Parathyroid adenoma (tissue), 2 donors: Measurements from ENCODE around the gene INTS13.

Source experiments
- H2AFZ ChIP-seq: fragments of 300-600 bp; sonication (generic); one replicate; pipeline ENCODE4 v1.7.0; 2017; ENCODE audit warnings: antibody characterized with exemption, mild to moderate bottlenecking
- H3K27ac ChIP-seq: fragments of 300-600 bp; sonication (generic); one replicate; pipeline ENCODE4 v1.7.0; 2017
- H3K27me3 ChIP-seq: fragments of 300-600 bp; sonication (generic); one replicate; pipeline ENCODE4 v1.7.0; 2017; ENCODE audit warnings: low read length; ENCODE audit not compliant: control insufficient read depth, insufficient read depth
- H3K36me3 ChIP-seq: fragments of 300-600 bp; sonication (generic); one replicate; pipeline ENCODE4 v1.7.0; 2017; ENCODE audit warnings: low read length; ENCODE audit not compliant: control insufficient read depth, insufficient read depth
- H3K4me1 ChIP-seq: fragments of 300-600 bp; sonication (generic); one replicate; pipeline ENCODE4 v1.7.0; 2017; ENCODE audit warnings: control low read depth
- H3K4me2 ChIP-seq: fragments of 300-600 bp; sonication (generic); one replicate; pipeline ENCODE4 v1.7.0; 2017; ENCODE audit warnings: low read length
- H3K4me3 ChIP-seq: fragments of 300-600 bp; sonication (generic); one replicate; pipeline ENCODE4 v1.7.0; 2017; ENCODE audit warnings: low read depth, low read length
- H3K79me2 ChIP-seq: fragments of 300-600 bp; sonication (generic); one replicate; pipeline ENCODE4 v1.7.0; 2017; ENCODE audit warnings: control low read depth
- H3K9ac ChIP-seq: fragments of 300-600 bp; sonication (generic); one replicate; pipeline ENCODE4 v1.7.0; 2017; ENCODE audit warnings: mild to moderate bottlenecking
- H3K9me3 ChIP-seq: fragments of 300-600 bp; sonication (generic); one replicate; pipeline ENCODE4 v1.7.0; 2017; ENCODE audit warnings: low read length; ENCODE audit not compliant: control insufficient read depth
- CTCF ChIP-seq: fragments of 300-600 bp; sonication (generic); IDR thresholded peaks from one replicate; pipeline ENCODE4 v1.7.0; 2017; ENCODE audit warnings: antibody characterized with exemption, mild to moderate bottlenecking
- donor health status: primary hyperparathyroidism.

The INTS13 gene

GRCh38 chr12:26976687-26977086 is 38.9 kb upstream of the INTS13 start:
- Histone ChIP-seq H3K9ac (no peak overlapping the region), H3K4me2 (no peak overlapping the region), H3K4me3 (no peak overlapping the region), H3K9me3 (no peaks in the 10 kb centered on the region), H2AFZ (no peak overlapping the region), H3K4me1 (no peaks in the 10 kb centered on the region), H3K27ac (no peak overlapping the region), H3K36me3 (no peaks in the 10 kb centered on the region), H3K27me3 (no peaks in the 10 kb centered on the region), H3K79me2 (no peaks in the 10 kb centered on the region)
- no peak for TF ChIP-seq CTCF

GRCh38 chr12:26971963-26972362 is 34.2 kb upstream of the INTS13 start:
- H3K27me3 ChIP-seq = no peaks in the 10 kb centered on the region
- H3K36me3 ChIP-seq = no peaks in the 10 kb centered on the region

DNA sequence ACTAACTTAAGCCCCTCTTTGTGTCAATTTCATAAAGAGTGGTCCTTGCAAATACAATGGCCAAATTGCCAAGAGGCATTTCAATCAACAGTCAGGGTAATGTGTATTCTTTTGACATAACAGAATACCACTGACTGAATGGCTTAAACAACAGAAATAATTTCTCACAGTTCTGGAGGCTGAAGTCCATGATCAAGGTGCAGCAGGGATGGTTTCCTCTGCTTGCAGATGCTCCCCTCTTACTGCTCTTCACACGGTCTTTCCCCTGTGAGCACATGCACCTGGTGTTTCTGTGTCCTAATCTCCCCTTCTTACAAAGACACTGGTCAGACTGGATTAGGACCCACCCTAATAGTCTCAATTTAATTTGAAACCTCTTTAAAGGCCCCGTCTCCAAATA is 32.4 kb upstream of the INTS13 start:
- no peaks in the 10 kb centered on the region for H3K9me3 ChIP-seq
- no peak overlapping the region for H2AFZ ChIP-seq
- no peak overlapping the region for H3K4me2 ChIP-seq
- TF ChIP-seq CTCF = no peak
- H3K4me1 ChIP-seq = no peaks in the 10 kb centered on the region
- H3K27ac ChIP-seq = no peak overlapping the region
- H3K27me3 ChIP-seq = no peaks in the 10 kb centered on the region
- H3K9ac ChIP-seq = no peak overlapping the region
- no peaks in the 10 kb centered on the region for H3K36me3 ChIP-seq
- no peaks in the 10 kb centered on the region for H3K79me2 ChIP-seq
- no peak overlapping the region for H3K4me3 ChIP-seq

More at GRCh38 chr12:26971963-26972362, 34.2 kb upstream of the INTS13 start:
- no peak for TF ChIP-seq CTCF
- Histone ChIP-seq H3K4me2 (no peak overlapping the region), H2AFZ (no peak overlapping the region), H3K9ac (no peak overlapping the region), H3K27ac (no peak overlapping the region), H3K9me3 (no peaks in the 10 kb centered on the region), H3K4me3 (no peak overlapping the region), H3K79me2 (no peaks in the 10 kb centered on the region), H3K4me1 (no peaks in the 10 kb centered on the region)

DNA sequence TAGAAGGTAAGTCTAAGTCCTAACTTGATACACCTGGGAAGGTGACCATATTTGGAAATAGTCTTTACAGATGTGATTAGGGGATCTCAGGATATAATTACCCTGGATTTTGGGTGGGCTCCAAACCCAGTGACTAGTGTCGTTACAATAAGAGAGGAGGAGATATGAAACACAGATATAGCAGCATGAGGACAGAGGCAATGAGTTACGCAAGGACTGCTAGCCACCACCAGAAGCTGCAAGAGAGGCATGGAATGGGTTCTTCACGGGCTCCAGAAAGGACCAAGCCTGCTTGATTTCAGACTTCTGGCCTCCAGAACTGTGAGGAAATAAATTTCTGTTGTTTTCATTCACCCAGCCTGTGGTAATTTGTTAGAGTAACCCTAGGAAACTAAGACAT is 29.1 kb upstream of the INTS13 start:
- no peak overlapping the region for H3K27ac ChIP-seq
- H3K4me1 ChIP-seq = no peaks in the 10 kb centered on the region
- no peaks in the 10 kb centered on the region for H3K36me3 ChIP-seq
- H3K4me2 ChIP-seq = no peak overlapping the region
- no peak overlapping the region for H3K4me3 ChIP-seq
- H3K9ac ChIP-seq = no peak overlapping the region
- H3K79me2 ChIP-seq = no peaks in the 10 kb centered on the region
- H3K9me3 ChIP-seq = no peaks in the 10 kb centered on the region
- TF ChIP-seq CTCF = no peak
- no peaks in the 10 kb centered on the region for H3K27me3 ChIP-seq
- no peak overlapping the region for H2AFZ ChIP-seq

DNA sequence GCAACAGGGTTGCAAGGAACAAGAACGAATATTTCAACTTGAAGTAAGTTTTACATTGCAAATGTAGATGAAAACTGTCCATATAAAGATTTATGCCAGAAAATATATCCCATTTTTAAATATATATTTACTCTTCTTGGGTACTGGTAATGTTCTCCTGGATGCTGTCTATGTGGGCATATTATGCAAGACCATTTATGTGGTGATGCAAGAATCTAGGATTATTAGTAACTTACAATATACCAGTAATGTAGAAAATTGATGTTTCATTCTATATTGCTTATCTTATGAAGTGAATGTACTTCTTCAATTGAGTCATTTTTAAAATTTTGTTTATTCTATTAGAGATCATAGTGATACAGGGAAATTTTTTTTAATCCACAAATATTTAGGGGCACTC is 25.6 kb upstream of the INTS13 start:
- Histone ChIP-seq H3K4me3 (no peak overlapping the region), H2AFZ (no peak overlapping the region), H3K27me3 (no peaks in the 10 kb centered on the region), H3K9me3 (no peaks in the 10 kb centered on the region), H3K79me2 (no peaks in the 10 kb centered on the region), H3K4me1 (no peaks in the 10 kb centered on the region), H3K27ac (no peak overlapping the region), H3K36me3 (no peaks in the 10 kb centered on the region), H3K9ac (no peak overlapping the region), H3K4me2 (no peak overlapping the region)
- TF ChIP-seq CTCF = no peak
